HG03095 (cell line): ENCODE measurements around the gene PER2.
"Not testable (repeated sequence)": the region's sequence is repeated elsewhere in the genome, so short reads cannot be mapped to it uniquely, and the experiment has no call there.

Experiments used
- ATAC-seq: cut with Tn5 transposase; IDR thresholded peaks from one replicate; pipeline ENCODE4 v1.9.1; 2021; ENCODE audit warnings: moderate library complexity; ENCODE audit not compliant: unreplicated experiment

PER2 gene

DNA sequence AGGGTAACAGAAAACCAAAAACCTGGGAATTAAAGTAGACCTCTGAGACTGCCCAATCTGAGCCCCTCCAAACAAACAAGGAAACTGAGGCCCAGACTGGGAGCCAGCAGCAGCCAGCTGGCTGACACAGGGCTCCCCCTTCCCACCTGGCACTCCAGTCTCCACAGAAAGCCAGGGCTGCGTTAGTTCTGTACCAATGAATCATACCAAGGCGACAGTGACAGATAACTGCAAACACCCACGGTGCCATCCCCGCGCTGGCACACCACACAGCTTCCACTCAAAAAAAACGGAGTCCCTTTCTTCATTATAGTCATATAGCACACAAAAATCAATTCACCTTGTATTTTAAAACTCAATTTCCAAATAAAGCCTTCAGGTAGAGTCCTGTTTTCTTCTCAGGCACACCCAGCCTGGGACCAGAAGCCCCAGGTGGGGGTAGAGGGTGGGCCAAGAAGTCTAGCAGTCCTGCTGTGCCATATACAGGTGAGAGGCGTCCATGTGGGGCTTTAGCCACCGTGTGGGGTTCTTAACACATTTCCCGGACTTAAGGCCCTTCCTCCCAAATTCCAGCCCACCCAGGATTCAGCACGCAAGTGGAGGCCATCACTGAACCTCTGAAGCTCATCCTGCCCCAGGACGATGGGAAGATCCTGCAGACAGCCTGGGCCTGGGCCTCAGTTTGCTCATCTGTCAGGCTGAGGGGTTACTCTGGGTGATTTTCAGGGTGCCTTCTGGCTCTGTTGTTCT lies 1.2 kb downstream of the PER2 start:
- no peak for ATAC-seq

GRCh38 chr2:238286551-238286950 lies 1.9 kb downstream of the PER2 start:
- no peak for ATAC-seq

DNA sequence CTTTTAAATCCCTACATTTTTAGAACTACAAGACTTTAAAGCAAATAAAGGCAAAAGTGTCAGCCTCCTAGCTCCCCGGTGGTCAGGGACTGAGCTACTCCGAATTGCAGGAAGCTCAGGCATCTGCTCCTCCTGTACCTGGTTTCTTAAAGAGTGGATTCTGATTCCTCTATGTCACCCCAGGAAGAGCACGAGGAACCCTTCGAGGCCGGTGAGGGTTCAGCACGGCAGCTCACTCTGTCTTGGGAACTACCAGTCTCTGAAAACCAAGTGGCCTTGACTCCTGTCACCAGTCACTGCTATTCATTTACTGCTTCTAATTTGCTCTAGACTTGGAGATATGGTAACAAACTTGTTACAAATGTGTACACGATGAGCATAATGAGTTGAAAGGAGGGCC lies 2.3 kb downstream of the PER2 start:
- no peak for ATAC-seq

DNA sequence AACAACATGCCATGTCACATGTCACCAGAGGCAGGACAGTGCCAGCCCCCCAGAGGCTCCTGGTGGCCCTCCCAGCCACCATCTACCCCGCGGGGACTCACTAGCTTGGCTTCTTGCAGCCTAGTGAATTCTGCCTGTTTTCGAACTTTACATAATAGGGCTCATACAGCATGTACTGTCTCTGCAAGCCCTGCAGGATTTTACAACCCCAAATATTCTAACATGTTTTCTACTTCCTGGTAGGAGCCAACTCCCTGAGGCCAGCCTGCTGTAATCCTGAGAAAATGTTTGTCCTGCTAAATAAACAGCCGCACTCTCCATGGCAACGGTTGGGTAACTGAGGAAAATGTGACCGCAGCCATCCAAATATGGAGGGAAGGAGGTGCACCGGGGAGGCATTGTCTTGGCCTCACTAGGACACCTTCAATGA lies 2.7 kb downstream of the PER2 start:
- no peak for ATAC-seq

- ATAC-seq, result no peak
Observed at GRCh38 chr2:238284802-238285515, 3.5 kb downstream of the PER2 start.

DNA sequence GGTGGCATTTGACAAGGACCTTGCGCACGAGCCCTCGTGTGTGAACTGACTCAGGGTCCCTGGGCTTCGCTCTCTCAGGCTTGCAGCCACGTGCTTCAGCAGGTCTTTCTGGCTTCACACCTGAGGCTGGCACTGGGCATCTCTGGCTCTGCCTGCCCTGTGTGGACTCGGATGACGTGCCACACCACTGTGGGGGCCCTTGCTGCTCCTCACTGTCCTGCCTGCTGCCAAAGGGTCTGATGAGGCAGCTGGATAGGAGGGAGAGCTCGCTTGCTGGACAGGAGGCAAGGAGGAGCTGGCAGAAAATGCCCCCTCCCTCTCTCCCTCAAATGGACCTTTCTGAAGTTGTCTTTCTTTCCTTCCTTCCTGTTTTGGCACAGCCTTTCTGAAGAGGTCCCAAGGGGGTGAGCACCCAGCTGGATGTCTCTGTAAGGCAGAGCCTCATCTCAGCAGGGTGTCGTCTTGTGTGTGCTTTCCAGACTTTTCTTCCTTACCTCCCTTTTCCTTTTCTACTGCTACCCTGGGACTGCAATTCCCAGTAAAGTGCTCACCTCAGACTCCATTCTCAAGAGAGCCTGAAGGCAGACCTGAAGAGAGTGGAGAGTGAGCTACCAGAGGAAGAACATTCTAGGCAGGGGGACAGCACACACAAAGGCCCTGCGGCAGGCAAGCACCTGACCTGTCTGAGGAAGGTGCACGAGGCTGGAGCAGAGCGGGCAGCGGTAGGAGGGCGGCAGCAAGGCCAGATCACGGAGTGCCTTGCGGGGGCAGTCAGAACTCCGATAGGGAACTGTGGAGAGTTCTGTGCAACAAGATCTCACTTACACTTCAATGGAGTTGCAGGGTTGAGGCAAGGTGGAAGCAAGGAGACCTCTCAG lies 5.3 kb downstream of the PER2 start:
- no peak for ATAC-seq

DNA sequence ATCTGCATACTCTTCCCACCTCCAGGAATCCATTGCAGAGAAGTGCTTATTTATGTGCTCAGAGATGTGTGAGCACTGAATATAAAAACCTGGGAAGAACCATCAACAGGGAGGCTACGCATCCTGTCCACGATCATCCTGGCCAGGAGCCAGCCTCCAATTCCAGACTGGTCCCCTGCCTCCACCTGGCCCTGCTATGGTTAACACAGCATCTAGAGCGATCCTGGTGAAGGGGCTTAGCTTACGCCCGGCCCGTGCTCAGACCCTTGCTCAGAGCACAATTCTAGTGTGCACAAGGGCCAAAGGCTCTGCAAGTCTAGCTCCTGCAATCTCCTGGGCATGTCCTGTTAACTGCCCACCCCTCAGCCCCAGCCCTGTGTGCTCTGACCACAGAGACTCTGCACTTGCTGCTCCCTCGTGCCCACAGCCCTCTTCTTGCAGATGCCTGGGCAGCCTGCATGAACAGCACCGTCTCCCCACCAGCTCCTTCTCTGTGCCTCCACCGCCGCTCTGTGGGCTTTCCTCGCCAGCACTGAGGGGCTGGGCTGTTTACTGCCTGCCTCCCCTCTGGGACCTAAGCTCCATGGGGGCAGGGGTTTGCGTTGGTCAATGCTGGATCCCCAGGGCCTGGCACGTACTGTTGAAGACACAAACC lies 6.5 kb downstream of the PER2 start:
- no peak for ATAC-seq

DNA sequence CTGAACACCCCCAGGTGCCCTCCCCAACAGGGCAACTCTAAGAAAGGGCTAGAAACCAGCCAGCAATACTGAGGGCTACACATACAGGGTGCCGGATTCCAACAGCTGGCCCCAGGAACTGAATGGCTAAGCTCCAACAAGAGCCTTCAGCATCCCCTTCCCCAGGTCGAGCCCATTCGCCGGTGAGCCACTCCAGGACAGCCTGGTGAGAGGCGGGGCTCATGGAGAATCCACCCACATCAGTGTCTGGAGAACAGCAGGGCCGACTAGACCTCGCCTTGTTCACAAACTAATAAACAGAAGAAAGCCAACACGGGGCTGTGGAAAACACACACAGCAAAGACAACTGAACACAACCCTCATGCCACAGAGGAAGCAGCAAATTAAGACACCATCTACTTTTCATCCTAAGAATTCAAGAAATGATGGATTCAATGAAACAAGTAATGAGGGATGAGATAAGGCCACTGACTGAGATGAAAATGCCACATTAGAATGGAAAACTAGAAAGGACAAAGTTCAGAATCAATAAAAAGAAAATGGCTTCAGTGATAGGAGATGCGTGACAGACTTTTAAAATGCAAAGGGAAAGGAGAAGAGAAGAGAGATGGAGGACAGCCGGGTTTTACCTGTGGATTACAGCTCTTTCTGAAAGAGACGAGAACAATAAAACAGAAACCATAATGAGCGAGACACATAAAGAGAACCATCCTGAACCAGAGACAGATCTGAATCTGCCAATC lies 8.2 kb downstream of the PER2 start:
- no peak for ATAC-seq

GRCh38 chr2:238279324-238279682 lies 9.1 kb downstream of the PER2 start:
- ATAC-seq, result no peak

- no peak for ATAC-seq
Observed at GRCh38 chr2:238278626-238279323, 9.6 kb downstream of the PER2 start.

DNA sequence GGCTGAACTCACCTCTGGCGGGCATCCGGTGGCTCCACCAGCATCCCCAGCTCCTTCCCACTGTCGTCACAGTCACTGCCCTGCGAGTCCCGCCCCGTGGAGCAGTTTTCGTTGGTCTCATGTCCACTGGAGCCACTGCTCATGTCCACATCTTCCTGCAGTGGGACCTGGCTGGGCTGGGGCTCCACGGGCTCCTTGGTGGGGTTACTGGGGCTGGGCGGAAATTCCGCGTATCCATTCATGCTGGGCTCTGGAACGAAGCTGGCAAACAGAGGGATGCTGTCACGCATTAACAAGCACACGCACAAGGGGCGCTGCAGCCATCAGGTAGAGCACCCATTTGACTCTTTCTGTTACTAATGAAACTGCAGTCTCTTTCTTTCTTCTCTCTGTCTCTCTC lies 10.7 kb downstream of the PER2 start:
- no peak for ATAC-seq

DNA sequence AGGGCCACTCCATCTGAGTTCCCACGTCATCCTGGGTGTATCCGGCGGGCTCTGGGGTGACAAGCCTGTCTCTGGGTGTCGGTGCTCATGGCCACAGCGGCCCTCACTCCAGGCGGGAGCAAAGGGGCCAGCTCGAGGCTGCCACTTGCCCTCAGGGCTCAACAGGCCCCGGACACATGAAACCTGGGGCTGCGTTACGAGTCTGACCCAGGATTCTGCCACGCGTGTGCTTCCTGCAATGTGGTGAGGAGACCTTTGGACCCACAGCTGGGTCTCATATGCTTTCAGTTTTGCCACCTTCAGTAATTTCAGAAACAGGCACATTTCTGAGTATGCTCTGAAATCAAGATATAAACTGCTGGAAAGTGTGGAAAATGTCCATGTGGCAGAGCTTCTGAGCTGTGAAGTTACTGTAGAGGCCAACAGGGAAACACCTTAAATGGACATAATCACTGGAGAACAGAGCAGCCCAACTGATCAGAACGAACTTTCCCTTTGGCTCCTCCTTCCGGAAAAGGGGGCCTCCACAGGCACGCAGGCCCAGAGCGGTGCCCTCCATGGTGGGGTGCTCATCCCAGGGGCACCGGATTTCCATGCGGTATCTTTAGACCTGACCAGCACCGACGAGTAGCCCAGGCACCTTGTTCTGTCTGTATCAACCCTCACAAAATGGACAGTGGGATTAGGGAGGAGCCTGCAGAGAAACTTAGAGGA lies 14.1 kb downstream of the PER2 start:
- no peak for ATAC-seq

DNA sequence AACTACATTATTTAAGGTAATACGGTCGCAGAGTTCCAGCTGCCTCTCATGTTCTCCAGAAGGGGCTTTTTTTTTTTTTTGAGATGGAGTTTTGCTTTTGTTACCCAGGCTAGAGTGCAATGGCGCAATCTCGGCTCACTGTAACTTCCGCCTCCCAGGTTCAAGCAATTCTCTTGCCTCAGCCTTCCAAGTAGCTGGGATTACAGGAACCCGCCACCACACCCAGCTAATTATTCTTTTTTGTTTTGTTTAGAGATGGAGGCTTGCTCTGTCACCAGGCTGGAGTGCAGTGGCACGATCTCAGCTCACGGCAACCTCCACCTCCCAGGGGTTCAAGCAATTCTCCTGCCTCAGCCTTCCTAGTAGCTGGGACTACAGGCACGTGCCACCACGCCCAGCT lies 15.0 kb downstream of the PER2 start:
- not testable (repeated sequence) for ATAC-seq

DNA sequence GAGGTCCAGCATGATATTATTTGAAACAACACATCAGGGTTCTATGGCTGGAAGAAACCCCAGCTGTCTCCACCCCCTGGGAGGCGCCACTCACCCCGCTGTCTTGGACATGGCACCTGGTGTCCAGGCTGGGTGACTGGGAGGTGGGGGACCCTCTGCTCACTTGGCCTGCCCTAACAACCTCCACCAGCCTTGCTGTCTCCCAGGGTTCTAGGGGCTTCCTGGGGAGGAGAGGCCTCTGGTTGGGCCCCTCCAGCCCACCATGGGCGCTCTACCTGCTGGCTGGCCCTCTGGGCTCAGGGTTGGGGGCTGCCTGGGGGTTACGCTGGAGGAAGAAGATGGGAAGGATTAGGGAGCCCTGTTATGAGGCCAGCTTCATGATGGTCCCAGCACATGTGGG lies 16.3 kb downstream of the PER2 start:
- no peak for ATAC-seq

- not testable (repeated sequence) for ATAC-seq
Observed at GRCh38 chr2:238271686-238272085, 16.7 kb downstream of the PER2 start.

GRCh38 chr2:238271061-238271554 lies 17.3 kb downstream of the PER2 start:
- ATAC-seq, result no peak

GRCh38 chr2:238270606-238271005 lies 17.8 kb downstream of the PER2 start:
- ATAC-seq, result no peak

DNA sequence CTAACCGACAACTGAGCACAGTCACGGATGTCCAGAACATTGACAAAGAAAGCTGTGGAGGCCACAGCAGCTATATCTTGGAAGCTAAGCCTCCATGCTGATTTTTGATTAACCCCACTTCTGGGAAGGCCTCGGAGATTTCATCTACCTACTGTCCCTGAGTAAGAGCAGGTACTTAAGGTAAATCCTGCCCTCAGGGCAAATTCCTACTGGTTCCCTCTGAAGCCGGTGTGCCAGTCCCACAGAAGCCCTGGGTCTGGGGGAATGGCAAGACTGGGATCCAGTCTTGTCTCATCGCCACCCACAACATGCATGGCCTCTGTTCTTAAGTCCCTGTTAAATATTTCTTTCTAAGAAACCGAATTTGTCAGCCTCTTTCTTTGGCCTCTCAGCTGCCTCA lies 18.7 kb downstream of the PER2 start:
- no peak for ATAC-seq
